NCI-H2196 (cell line): Measurements from ENCODE around the gene TPI1.

Source experiments
- DNase-seq: peaks from one replicate; lab custom pipeline; 2025; ENCODE audit not compliant: unreplicated experiment; lab: John Stamatoyannopoulos, UW

TPI1 gene

DNA sequence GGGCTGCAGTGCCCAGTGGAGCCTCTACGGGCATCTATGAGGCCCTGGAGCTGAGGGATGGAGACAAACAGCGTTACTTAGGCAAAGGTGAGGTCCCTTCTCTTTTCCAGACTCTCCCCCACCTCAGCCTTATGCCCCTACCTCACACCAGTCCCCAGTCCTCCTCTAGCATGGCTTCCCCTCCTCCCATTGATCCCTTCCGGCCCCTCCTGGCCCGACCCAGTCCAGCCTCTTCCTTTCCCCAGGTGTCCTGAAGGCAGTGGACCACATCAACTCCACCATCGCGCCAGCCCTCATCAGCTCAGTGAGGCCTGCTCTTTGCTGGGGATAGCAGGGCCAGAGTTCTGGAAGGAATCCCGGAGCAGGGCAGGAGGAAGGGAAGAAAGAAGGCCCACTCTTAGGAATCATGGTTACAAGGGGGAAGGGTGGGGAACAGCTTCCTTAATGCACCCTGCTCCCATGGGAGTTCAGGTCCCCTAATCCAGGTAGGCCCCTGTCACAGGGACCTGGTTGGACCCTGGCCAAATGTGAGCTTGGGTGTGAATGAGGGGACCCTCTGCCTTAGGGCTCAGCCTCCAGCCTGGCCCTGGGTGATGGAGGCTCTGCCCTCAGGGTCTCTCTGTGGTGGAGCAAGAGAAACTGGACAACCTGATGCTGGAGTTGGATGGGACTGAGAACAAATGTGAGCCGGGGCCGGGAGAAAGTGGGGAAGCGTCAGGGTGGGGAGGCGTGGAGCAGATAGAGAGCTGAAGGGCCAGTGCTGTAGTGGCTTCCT, 49.3 kb downstream of the TPI1 start:
- DNase-seq, result no peak

DNA sequence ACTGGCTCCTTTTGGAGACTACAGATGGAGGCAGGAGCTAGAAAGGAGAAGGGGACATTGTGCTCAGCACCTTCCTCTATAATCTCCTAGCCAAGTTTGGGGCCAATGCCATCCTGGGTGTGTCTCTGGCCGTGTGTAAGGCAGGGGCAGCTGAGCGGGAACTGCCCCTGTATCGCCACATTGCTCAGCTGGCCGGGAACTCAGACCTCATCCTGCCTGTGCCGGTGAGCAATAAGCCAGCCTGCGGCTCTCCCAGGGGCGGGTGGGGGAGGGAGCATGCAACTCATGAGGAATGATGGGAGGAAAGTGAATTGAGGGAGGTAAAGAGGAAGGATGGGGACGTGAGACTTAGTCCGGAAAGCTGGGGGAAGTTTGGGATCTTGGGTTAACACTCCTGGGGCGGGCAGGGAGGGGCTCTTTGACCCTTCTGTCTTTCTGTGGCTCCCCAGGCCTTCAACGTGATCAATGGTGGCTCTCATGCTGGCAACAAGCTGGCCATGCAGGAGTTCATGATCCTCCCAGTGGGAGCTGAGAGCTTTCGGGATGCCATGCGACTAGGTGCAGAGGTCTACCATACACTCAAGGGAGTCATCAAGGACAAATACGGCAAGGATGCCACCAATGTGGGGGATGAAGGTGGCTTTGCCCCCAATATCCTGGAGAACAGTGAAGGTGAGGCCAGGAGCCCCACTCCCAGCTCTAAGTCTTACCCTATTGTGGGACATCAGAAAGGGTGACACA, 50.3 kb downstream of the TPI1 start:
- no peak for DNase-seq

GRCh38 chr12:6919588-6919987, 52.3 kb downstream of the TPI1 start:
- no peak for DNase-seq
